Ectodermal cell (in vitro differentiated cells): ENCODE results near the gene H6PD.

Experiments used
- H3K27ac ChIP-seq: 2 replicates; pipeline ENCODE4 v1.7.0; 2013; ENCODE audit warnings: mild to moderate bottlenecking, low read depth, low read length; ENCODE audit not compliant: insufficient read depth, poor library complexity, severe bottlenecking
- H3K27me3 ChIP-seq: 2 replicates; pipeline ENCODE4 v1.7.0; 2013; ENCODE audit warnings: mild to moderate bottlenecking, low read length; ENCODE audit not compliant: insufficient read depth, control insufficient read depth, poor library complexity, severe bottlenecking
- H3K36me3 ChIP-seq: one replicate; pipeline ENCODE4 v1.7.0; 2013; ENCODE audit warnings: low read length; ENCODE audit not compliant: control insufficient read depth, insufficient read depth
- H3K4me1 ChIP-seq: one replicate; pipeline ENCODE4 v1.7.0; 2013; ENCODE audit warnings: low read length; ENCODE audit not compliant: control insufficient read depth, insufficient read depth
- H3K4me3 ChIP-seq: 2 replicates; pipeline ENCODE4 v1.7.0; 2013; ENCODE audit warnings: low read depth, low read length, control low read depth; ENCODE audit not compliant: insufficient read depth
- H3K9me3 ChIP-seq: 2 replicates; pipeline ENCODE4 v1.7.0; 2013; ENCODE audit warnings: mild to moderate bottlenecking, low read length, moderate library complexity; ENCODE audit not compliant: control insufficient read depth
- WGBS, 2 experiments: methylation state at CpG; one replicate each; pipeline ENCODE4 v1.1.7; 2013; ENCODE audit warnings: missing lambda C conversion rate in 2 of 2; 5-methylcytosine and 5-hydroxymethylcytosine counted together

H6PD gene

GRCh38 chr1:9267352-9267686 lies 32.7 kb downstream of the H6PD start:
- Histone ChIP-seq H3K27me3 (no peaks in the 10 kb centered on the region), H3K4me3 (no peak overlapping the region), H3K9me3 (no peaks in the 10 kb centered on the region), H3K4me1 (peaks cover 12% of the 10 kb centered on the region), H3K27ac (no peak overlapping the region), H3K36me3 (peaks cover 3% of the 10 kb centered on the region)
- WGBS, 2 experiments, result 72 to 73% methylated on average over 7 of the region's 7 CpGs

- no peak overlapping the region for H3K4me3 ChIP-seq
- peaks cover 3% of the 10 kb centered on the region for H3K36me3 ChIP-seq
- no peaks in the 10 kb centered on the region for H3K9me3 ChIP-seq
- 92 to 93% methylated on average over 7 of the region's 7 CpGs for WGBS, 2 experiments
- no peak overlapping the region for H3K27ac ChIP-seq
- H3K27me3 ChIP-seq, result no peaks in the 10 kb centered on the region
- peaks cover 12% of the 10 kb centered on the region for H3K4me1 ChIP-seq
Measured at GRCh38 chr1:9267827-9268581, 33.4 kb downstream of the H6PD start.

GRCh38 chr1:9269078-9269501 lies 34.5 kb downstream of the H6PD start:
- 88 to 90% methylated on average over 17 of the region's 17 CpGs for WGBS, 2 experiments
- Histone ChIP-seq H3K4me1 (peaks cover 12% of the 10 kb centered on the region), H3K4me3 (no peak overlapping the region), H3K36me3 (peaks cover 3% of the 10 kb centered on the region), H3K9me3 (no peaks in the 10 kb centered on the region), H3K27me3 (no peaks in the 10 kb centered on the region), H3K27ac (no peak overlapping the region)

GRCh38 chr1:9269721-9270120 lies 35.1 kb downstream of the H6PD start:
- 85% methylated on average over 12 of the region's 12 CpGs for WGBS, 2 experiments

GRCh38 chr1:9270290-9270883 lies 35.8 kb downstream of the H6PD start:
- Histone ChIP-seq H3K4me1 (peaks cover 14% of the 10 kb centered on the region), H3K4me3 (no peak overlapping the region), H3K27me3 (no peaks in the 10 kb centered on the region), H3K9me3 (no peaks in the 10 kb centered on the region), H3K36me3 (no peaks in the 10 kb centered on the region), H3K27ac (no peak overlapping the region)
- WGBS, 2 experiments, result 67 to 71% methylated on average over 15 of the region's 15 CpGs

More at GRCh38 chr1:9269721-9270120, 35.1 kb downstream of the H6PD start:
- H3K36me3 ChIP-seq, result no peaks in the 10 kb centered on the region
- no peaks in the 10 kb centered on the region for H3K9me3 ChIP-seq
- no peak overlapping the region for H3K27ac ChIP-seq
- H3K27me3 ChIP-seq, result no peaks in the 10 kb centered on the region
- H3K4me1 ChIP-seq, result peaks cover 12% of the 10 kb centered on the region
- H3K4me3 ChIP-seq, result no peak overlapping the region

GRCh38 chr1:9271283-9271682 lies 36.7 kb downstream of the H6PD start:
- Histone ChIP-seq H3K4me1 (peaks cover 14% of the 10 kb centered on the region), H3K27ac (no peak overlapping the region), H3K36me3 (no peaks in the 10 kb centered on the region), H3K9me3 (no peaks in the 10 kb centered on the region), H3K4me3 (no peak overlapping the region), H3K27me3 (no peaks in the 10 kb centered on the region)
- 84 to 88% methylated on average over 11 of the region's 11 CpGs for WGBS, 2 experiments

GRCh38 chr1:9271861-9272595 lies 37.5 kb downstream of the H6PD start:
- Histone ChIP-seq H3K27ac (no peak overlapping the region), H3K27me3 (no peaks in the 10 kb centered on the region), H3K4me3 (no peak overlapping the region), H3K4me1 (peaks cover 12% of the 10 kb centered on the region), H3K36me3 (no peaks in the 10 kb centered on the region), H3K9me3 (no peaks in the 10 kb centered on the region)
- WGBS, 2 experiments, result 95% methylated on average over 24 of the region's 24 CpGs

- H3K9me3 ChIP-seq, result no peaks in the 10 kb centered on the region
- peaks cover 12% of the 10 kb centered on the region for H3K4me1 ChIP-seq
- WGBS, 2 experiments, result 87 to 88% methylated on average over 11 of the region's 11 CpGs
- H3K4me3 ChIP-seq, result no peak overlapping the region
- no peaks in the 10 kb centered on the region for H3K36me3 ChIP-seq
- no peak overlapping the region for H3K27ac ChIP-seq
- H3K27me3 ChIP-seq, result no peaks in the 10 kb centered on the region
Measured at GRCh38 chr1:9273177-9273576, 38.6 kb downstream of the H6PD start.

- H3K36me3 ChIP-seq, result no peaks in the 10 kb centered on the region
- no peak overlapping the region for H3K4me3 ChIP-seq
- 95 to 96% methylated on average over 10 of the region's 10 CpGs for WGBS, 2 experiments
- peaks cover 20% of the 10 kb centered on the region for H3K4me1 ChIP-seq
- H3K27ac ChIP-seq, result no peak overlapping the region
- H3K9me3 ChIP-seq, result no peaks in the 10 kb centered on the region
- no peaks in the 10 kb centered on the region for H3K27me3 ChIP-seq
Measured at GRCh38 chr1:9275161-9275560, 40.6 kb downstream of the H6PD start.

GRCh38 chr1:9275567-9276034 lies 41.0 kb downstream of the H6PD start:
- no peak overlapping the region for H3K27ac ChIP-seq
- no peak overlapping the region for H3K4me3 ChIP-seq
- no peaks in the 10 kb centered on the region for H3K27me3 ChIP-seq
- WGBS, 2 experiments, result 80 to 83% methylated on average over 12 of the region's 12 CpGs
- peaks cover 18% of the 10 kb centered on the region for H3K4me1 ChIP-seq
- no peaks in the 10 kb centered on the region for H3K9me3 ChIP-seq
- no peaks in the 10 kb centered on the region for H3K36me3 ChIP-seq
